Colonic mucosa (tissue), 4 donors: ENCODE results near the gene SLIT3. TPM values are rescaled to one million over a fixed set of nuclear protein-coding genes. Genes with fewer than 3 reads are reported as not detected.

Experiments used
- DNase-seq: peaks from one replicate; pipeline ENCODE4 v3.0.0-alpha.2; 2020
- H3K27ac ChIP-seq: fragments of 200-600 bp; one replicate; pipeline ENCODE4 v1.8.0; 2021
- H3K27me3 ChIP-seq: fragments of 200-600 bp; one replicate; pipeline ENCODE4 v1.8.0; 2021
- H3K36me3 ChIP-seq: fragments of 200-600 bp; one replicate; pipeline ENCODE4 v1.8.0; 2021
- H3K4me1 ChIP-seq: fragments of 200-600 bp; one replicate; pipeline ENCODE4 v1.8.0; 2021; ENCODE audit warnings: mild to moderate bottlenecking
- H3K4me3 ChIP-seq: fragments of 200-600 bp; one replicate; pipeline ENCODE4 v1.8.0; 2021
- H3K9ac ChIP-seq, 2 donors: one replicate each; pipeline ENCODE4 v1.7.0; 2013; ENCODE audit warnings: control low read depth in 2 of 2, low read depth in 2 of 2, low read length in 2 of 2
- H3K9me3 ChIP-seq: fragments of 200-600 bp; one replicate; pipeline ENCODE4 v1.8.0; 2021
- intact Hi-C: fragments of 100-400 bp; cut with DNase I; formaldehyde crosslinking; loops from one replicate; pipeline ENCODE4 v1.14.1; 2022
- total RNA-seq, 2 donors: library from RNA; stranded (reverse); fragmentation: NEBNext Ultra II Directional in 1 of 2; extraction: Animal tissue kit (Norgen Biotek cat#: 25700) in 1 of 2; gene quantifications; one replicate each; pipeline ENCODE4 v1.2.1, GENCODE V29; 2021
- TF ChIP-seq, protein P1 (sequence below): fragments of 200-600 bp; IDR thresholded peaks from one replicate; pipeline ENCODE4 v1.8.0; 2022; ENCODE audit warnings: antibody characterized with exemption, mild to moderate bottlenecking
- donor health status: healthy.
- donor health status: DM: no; HTN: no; CAD: no.
- donor health status: DM: no; HTN: no; CAD: no.

The SLIT3 gene
- total RNA-seq, 2 donors from 2014 or later = 3.4 to 7.6 TPM

DNA sequence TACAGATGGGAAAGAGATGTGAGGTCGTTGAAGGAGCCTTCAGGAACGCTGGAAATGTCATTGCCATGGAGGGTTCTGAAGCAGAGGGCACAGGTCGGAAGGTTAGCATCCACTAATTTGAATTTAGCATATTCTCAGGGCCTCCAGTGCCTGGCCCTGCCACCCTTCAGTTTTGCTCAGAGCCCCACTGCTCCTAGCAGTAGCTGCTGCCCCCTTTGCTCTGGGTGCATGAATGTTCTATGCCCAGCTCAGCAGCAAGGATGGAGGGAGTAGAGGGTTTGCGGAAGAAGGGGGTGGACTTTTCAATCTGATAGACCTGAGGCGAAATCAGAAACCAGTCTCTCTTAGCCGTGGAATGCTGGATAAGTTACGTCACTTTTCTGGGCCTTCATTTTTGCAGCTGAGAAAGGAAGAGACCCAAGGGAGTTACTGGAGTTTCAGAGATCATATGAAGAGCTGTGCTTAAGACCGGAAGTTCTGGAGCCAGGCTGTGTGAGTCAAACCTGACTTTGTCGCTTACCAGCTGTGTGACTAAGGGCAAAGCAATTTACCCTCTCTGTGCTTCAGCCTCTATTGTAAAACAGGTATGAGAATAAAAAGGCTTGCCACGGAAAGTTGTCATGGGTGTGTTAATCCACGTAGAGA, 588.5 kb downstream of the SLIT3 start:
- Histone ChIP-seq H3K9me3 (no peaks in the 10 kb centered on the region), H3K9ac (no peak overlapping the region), H3K27ac (no peak overlapping the region), H3K4me1 (no peaks in the 10 kb centered on the region), H3K27me3 (no peaks in the 10 kb centered on the region), H3K36me3 (no peaks in the 10 kb centered on the region), H3K4me3 (no peak overlapping the region)
- no peak for DNase-seq
- intact Hi-C loops = no loop called here
- TF ChIP-seq, protein P1, sequence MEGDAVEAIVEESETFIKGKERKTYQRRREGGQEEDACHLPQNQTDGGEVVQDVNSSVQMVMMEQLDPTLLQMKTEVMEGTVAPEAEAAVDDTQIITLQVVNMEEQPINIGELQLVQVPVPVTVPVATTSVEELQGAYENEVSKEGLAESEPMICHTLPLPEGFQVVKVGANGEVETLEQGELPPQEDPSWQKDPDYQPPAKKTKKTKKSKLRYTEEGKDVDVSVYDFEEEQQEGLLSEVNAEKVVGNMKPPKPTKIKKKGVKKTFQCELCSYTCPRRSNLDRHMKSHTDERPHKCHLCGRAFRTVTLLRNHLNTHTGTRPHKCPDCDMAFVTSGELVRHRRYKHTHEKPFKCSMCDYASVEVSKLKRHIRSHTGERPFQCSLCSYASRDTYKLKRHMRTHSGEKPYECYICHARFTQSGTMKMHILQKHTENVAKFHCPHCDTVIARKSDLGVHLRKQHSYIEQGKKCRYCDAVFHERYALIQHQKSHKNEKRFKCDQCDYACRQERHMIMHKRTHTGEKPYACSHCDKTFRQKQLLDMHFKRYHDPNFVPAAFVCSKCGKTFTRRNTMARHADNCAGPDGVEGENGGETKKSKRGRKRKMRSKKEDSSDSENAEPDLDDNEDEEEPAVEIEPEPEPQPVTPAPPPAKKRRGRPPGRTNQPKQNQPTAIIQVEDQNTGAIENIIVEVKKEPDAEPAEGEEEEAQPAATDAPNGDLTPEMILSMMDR = no peak

DNA sequence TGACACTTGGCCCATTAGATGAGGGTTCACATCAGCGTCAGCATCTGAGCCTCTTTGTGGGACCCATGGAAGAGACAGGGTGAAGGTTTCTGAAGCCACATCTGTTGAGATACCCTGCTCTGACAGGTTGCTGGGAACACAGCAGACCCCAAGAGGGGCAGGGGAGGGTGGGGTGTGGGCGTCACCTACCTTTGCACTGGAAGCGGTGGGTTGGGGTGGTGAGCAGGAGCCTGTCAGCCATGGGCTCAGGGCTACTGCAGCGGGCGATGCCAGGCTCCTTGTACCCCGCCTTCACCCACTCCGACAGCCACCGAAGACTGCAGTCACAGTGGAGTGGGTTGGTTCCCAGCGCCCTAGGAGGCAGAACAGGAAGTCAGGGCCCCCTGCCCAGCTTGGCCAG, 590.2 kb downstream of the SLIT3 start:
- intact Hi-C loops = no loop called here
- Histone ChIP-seq H3K27me3 (no peaks in the 10 kb centered on the region), H3K9ac (no peak overlapping the region), H3K27ac (no peak overlapping the region), H3K36me3 (no peaks in the 10 kb centered on the region), H3K4me1 (no peaks in the 10 kb centered on the region), H3K9me3 (no peaks in the 10 kb centered on the region), H3K4me3 (no peak overlapping the region)
- TF ChIP-seq, protein P1 = no peak
- no peak for DNase-seq

DNA sequence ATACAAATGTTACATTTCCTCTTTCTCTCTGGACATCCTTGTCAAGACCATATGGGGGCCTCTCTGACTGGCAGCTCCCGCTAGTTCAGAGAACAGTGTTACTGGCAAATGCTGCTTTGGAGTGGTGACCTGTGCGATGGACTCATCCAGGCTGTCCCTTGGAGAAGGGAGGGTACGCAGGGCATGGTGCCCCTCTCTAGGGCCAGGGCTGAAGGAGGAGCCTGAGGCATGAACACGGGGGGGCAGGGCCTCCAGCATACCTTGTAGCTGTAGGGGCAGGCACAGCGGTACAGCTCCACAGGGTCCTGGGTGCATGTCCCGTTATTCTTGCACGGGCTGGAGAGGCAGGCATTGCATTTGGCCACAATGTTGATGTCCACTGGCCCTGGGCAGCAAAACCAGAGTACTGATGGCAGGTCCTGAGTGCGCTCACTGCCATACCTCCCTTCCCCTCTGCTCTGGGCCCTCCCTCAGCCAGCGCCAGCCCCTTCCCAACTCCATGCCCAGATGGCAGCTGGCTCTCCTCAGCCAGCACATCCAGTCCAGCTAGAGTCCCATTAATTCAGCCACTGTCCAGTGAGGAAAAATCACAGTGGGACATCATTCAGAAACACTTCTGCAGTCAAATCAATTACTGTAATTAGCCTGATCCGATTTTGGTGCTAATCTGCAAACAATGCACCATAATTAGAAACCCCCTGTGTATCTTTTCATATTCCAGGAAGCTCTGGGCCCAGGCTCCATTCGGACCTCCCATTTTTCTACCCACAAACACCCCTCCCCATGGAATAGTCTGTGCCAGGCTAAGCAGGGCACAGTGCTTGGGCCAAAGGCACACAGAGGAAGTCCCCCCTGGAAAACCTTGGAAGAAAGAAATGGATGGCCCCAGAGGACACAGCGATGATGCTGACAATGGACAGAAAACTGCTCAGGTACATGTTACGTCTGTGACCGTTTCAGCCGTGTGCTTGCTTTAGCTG, 592.9 kb downstream of the SLIT3 start:
- Histone ChIP-seq H3K4me3 (no peak overlapping the region), H3K36me3 (no peaks in the 10 kb centered on the region), H3K9me3 (no peaks in the 10 kb centered on the region), H3K9ac (no peak overlapping the region), H3K27me3 (no peaks in the 10 kb centered on the region), H3K27ac (no peak overlapping the region), H3K4me1 (no peaks in the 10 kb centered on the region)
- TF ChIP-seq, protein P1 = no peak
- intact Hi-C loops = no loop called here
- DNase-seq = no peak

DNA sequence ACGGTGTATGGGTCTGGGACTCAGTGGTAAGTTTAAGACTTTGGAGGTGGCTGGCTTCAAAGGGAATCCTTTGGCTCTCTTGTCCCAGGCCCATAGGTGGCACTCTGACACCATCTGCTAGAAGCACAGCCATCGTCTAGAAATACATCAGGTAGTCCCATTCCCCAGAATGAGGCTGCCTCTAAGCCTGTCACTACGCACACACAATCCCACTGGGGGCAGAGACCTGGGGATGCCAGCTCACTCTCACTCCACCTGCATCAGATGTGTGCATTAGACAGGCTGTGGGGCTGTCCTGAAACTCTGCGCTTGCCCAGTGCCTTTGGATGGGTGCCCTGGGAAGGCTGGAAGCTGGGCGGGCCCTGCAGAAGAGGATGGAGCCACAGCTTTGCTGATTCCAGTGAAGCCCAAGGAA, 594.3 kb downstream of the SLIT3 start:
- Histone ChIP-seq H3K9ac (no peak overlapping the region), H3K27me3 (no peaks in the 10 kb centered on the region), H3K36me3 (no peaks in the 10 kb centered on the region), H3K9me3 (no peaks in the 10 kb centered on the region), H3K27ac (no peak overlapping the region), H3K4me1 (no peaks in the 10 kb centered on the region), H3K4me3 (no peak overlapping the region)
- intact Hi-C loops = no loop called here
- no peak for DNase-seq
- TF ChIP-seq, protein P1 = no peak

DNA sequence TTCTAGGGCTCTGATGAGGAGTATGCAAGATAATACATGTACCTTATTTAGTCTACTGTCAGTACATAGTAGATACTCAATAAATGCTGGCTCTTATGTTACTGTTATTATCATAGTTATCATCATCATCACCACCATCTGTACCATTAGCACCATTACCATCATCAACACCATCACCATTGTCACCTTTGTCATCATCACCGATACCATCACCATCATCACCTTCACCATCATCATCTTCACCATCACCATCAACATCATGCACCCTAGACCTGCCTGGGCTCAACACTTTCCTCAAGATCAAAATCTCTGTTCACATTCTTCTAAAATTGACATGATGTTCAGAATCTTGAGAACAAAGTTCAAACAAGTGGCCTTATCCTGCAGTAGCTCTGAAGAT, 595.6 kb downstream of the SLIT3 start:
- no peaks in the 10 kb centered on the region for H3K27me3 ChIP-seq
- TF ChIP-seq, protein P1 = no peak
- intact Hi-C loops = no loop called here
- no peaks in the 10 kb centered on the region for H3K4me1 ChIP-seq
- no peak overlapping the region for H3K27ac ChIP-seq
- no peaks in the 10 kb centered on the region for H3K36me3 ChIP-seq
- H3K4me3 ChIP-seq = no peak overlapping the region
- no peaks in the 10 kb centered on the region for H3K9me3 ChIP-seq
- no peak overlapping the region for H3K9ac ChIP-seq
- no peak for DNase-seq
